SU-DHL-6 (cell line): ENCODE results near the gene SCAMP5.

Source experiments
- H2AFZ ChIP-seq: fragments of 200-600 bp; sonication (generic); 2 replicates; pipeline ENCODE4 v1.6.1; 2014; ENCODE audit warnings: low read depth, mild to moderate bottlenecking, moderate library complexity, mixed read lengths, antibody characterized with exemption, low read length; ENCODE audit not compliant: severe bottlenecking
- H3F3A ChIP-seq: fragments of 200-600 bp; shearing (Covaris generic); 2 replicates; pipeline ENCODE4 v1.6.0; 2016; ENCODE audit warnings: antibody characterized with exemption, mild to moderate bottlenecking; ENCODE audit not compliant: insufficient read depth
- H3K27ac ChIP-seq: fragments of 200-600 bp; sonication (generic); 2 replicates; pipeline ENCODE4 v1.5.1; 2016; ENCODE audit warnings: low read depth, mild to moderate bottlenecking, low read length, moderate library complexity, mixed read lengths
- H3K27me3 ChIP-seq: fragments of 200-600 bp; sonication (generic), shearing (Covaris generic); 2 replicates; pipeline ENCODE4 v1.6.0; 2014; ENCODE audit warnings: mild to moderate bottlenecking, low read length
- H3K36me3 ChIP-seq: fragments of 200-600 bp; sonication (generic); 2 replicates; pipeline ENCODE4 v1.6.1; 2014; ENCODE audit warnings: mild to moderate bottlenecking, low read length, mixed read lengths
- H3K4me2 ChIP-seq: fragments of 300-600, 200-600 bp; shearing (Covaris generic), sonication (generic); 2 replicates; pipeline ENCODE4 v1.6.0; 2014; ENCODE audit warnings: low read length, low read depth, mild to moderate bottlenecking; ENCODE audit not compliant: poor library complexity, severe bottlenecking
- H3K4me3 ChIP-seq: fragments of 200-600 bp; sonication (generic); 2 replicates; pipeline ENCODE4 v1.5.1; 2014; ENCODE audit warnings: antibody characterized with exemption, low read length, mild to moderate bottlenecking, mixed read lengths; ENCODE audit not compliant: insufficient read depth, poor library complexity, severe bottlenecking
- H3K79me2 ChIP-seq: fragments of 200-600 bp; sonication (generic); 2 replicates; pipeline ENCODE4 v1.6.1; 2014; ENCODE audit warnings: mild to moderate bottlenecking, low read length, moderate library complexity; ENCODE audit not compliant: insufficient read depth
- H3K9ac ChIP-seq: fragments of 200-600 bp; sonication (generic); 2 replicates; pipeline ENCODE4 v1.7.0; 2014; ENCODE audit warnings: mild to moderate bottlenecking, low read length
- H3K9me2 ChIP-seq: fragments of 200-600 bp; sonication (generic); replicated peaks from 2 replicates; pipeline ENCODE4 v1.6.1; 2014; ENCODE audit warnings: low read length; ENCODE audit not compliant: insufficient read depth
- H3K9me3 ChIP-seq: fragments of 200-600 bp; sonication (generic); 2 replicates; pipeline ENCODE4 v1.6.1; 2014; ENCODE audit warnings: low read length, mixed read lengths; ENCODE audit not compliant: insufficient read depth
- H4K20me1 ChIP-seq: fragments of 200-600 bp; sonication (generic); 2 replicates; pipeline ENCODE4 v1.6.1; 2014; ENCODE audit warnings: low read depth, mild to moderate bottlenecking, antibody characterized with exemption, low read length, moderate library complexity, mixed read lengths
- EZH2phosphoT487 ChIP-seq: fragments of 200-600 bp; sonication (generic), shearing (Covaris generic); conservative IDR thresholded peaks from 2 replicates; pipeline ENCODE4 v1.6.1; 2018; ENCODE audit warnings: mild to moderate bottlenecking, antibody characterized with exemption, low read length, moderate library complexity, mixed read lengths
- TF ChIP-seq, protein P1 (sequence below): fragments of 200-600 bp; sonication (generic); IDR thresholded peaks from one replicate; pipeline ENCODE4 v1.5.1; 2017; ENCODE audit warnings: antibody characterized with exemption, mild to moderate bottlenecking, low read length, moderate library complexity; ENCODE audit not compliant: insufficient read depth, poor library complexity, severe bottlenecking

SCAMP5 gene

DNA sequence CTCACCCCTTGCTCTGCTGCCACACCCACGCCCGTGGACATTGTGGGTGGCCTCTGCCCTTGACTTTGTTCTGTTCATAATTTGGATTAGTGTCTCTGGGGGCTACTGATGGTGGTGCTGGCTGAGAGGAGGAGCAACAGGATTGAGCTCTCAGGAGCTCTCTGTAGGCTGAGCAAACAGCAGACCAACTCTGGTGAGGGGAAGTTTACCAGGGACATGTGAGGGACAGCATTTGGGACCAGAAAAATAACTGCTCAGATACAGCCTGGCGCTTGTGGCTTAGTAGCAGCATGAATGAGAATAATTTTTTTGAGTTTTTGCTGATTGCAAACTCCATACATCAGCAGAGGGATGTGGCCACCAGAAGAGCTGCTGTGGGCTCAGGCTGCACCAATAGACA lies 42.9 kb downstream of the SCAMP5 start:
- Histone ChIP-seq H3F3A (peaks cover 3% of the 10 kb centered on the region; the same call in 1 of the 2 replicates), H3K4me3 (no peak overlapping the region), H3K27ac (no peak overlapping the region), H3K9ac (no peak overlapping the region), H3K9me2 (no peaks in the 10 kb centered on the region), H4K20me1 (no peaks in the 10 kb centered on the region; the same call in 1 of the 2 replicates), H3K36me3 (no peaks in the 10 kb centered on the region), H3K9me3 (no peaks in the 10 kb centered on the region), H3K27me3 (no peaks in the 10 kb centered on the region), H3K79me2 (no peaks in the 10 kb centered on the region), H3K4me2 (no peak overlapping the region), H2AFZ (no peak overlapping the region)
- no peak for TF ChIP-seq EZH2phosphoT487
- TF ChIP-seq, protein P1, sequence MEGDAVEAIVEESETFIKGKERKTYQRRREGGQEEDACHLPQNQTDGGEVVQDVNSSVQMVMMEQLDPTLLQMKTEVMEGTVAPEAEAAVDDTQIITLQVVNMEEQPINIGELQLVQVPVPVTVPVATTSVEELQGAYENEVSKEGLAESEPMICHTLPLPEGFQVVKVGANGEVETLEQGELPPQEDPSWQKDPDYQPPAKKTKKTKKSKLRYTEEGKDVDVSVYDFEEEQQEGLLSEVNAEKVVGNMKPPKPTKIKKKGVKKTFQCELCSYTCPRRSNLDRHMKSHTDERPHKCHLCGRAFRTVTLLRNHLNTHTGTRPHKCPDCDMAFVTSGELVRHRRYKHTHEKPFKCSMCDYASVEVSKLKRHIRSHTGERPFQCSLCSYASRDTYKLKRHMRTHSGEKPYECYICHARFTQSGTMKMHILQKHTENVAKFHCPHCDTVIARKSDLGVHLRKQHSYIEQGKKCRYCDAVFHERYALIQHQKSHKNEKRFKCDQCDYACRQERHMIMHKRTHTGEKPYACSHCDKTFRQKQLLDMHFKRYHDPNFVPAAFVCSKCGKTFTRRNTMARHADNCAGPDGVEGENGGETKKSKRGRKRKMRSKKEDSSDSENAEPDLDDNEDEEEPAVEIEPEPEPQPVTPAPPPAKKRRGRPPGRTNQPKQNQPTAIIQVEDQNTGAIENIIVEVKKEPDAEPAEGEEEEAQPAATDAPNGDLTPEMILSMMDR = no peak

DNA sequence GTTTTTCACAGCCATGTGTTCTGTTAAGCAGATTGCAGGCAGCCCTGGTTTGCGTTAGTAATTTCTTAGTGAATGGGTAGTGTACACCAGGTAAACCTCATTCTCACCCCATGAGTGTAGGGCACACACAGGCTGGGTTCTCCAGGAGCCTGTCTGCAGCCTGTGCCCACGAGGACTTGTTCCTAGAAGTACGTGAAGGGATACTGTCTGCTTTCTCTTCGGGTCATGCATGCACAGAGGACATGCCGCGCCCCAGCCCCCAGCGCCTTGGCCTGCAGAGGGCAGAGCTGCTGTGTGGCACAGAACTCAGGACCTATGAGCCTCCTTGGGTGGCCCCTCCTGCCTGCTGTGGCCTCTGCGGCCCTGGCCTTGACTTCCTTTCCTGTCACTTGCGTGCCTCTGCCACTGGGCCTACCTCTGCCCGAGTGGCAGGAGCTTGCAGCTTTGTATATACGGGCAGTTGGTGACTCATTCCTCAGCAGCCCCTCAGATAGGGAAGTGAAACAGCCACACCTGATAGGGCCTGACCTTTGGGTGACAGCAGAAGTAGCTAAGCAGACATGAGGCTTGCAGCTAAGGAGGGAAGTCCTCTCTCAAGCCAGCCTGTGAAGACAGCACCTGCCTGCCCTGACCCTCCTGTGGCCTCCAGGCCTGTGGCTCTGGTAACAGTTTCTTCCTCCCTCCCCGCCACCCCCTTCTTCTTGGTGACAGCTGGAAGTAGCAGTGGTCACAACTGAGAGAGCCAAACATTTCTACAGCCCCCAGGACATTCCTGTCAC lies 47.6 kb downstream of the SCAMP5 start:
- TF ChIP-seq, protein P1 = peak; percentile 90
- TF ChIP-seq EZH2phosphoT487 = no peak
- Histone ChIP-seq H3K27ac (peak overlapping the region; percentile 76), H3K79me2 (no peaks in the 10 kb centered on the region), H3K9ac (no peak overlapping the region), H3K4me3 (no peak overlapping the region), H3K9me2 (no peaks in the 10 kb centered on the region), H4K20me1 (no peaks in the 10 kb centered on the region; the same call in 1 of the 2 replicates), H3K9me3 (no peaks in the 10 kb centered on the region), H3K27me3 (no peaks in the 10 kb centered on the region), H3K4me2 (peak overlapping the region; percentile 50), H3K36me3 (no peaks in the 10 kb centered on the region), H2AFZ (no peak overlapping the region), H3F3A (peaks cover 3% of the 10 kb centered on the region; the same call in 1 of the 2 replicates)

DNA sequence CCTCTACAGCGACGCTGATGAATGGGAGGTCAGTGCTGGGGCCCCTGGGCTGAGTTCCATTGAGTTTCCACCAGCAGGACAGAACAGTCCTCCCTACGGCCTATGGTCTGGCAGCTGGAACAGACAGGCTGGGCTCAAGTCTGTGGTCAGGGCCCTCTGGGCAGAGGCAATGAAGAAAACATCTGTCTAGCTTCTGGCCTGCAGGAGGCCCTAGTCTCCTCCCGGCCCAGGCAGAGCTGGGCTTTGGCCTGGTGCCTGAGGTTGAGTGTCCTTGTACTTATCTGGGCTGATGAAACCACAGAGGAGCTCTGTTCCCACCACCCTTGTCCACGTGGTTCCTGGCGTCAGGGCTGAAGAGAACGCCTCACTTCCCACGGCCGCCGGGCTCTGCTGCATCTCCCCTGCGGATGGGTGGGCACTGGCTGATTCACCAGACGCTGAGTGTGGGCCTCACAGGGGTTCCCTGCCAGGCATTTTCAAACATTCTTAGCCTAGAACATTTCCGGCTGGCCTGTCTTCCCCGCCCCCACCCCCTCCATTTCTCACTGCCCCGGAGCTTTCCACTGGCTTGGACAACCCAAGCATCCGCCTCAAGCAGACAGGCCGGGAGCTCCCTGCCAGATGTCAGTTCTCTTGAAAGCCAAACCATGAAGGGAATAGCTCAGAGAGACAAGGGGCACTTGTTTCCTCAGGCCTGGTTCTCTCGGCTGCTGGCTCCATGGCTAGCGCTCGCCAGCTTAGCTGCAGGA lies 48.3 kb downstream of the SCAMP5 start:
- no peak overlapping the region for H2AFZ ChIP-seq
- no peaks in the 10 kb centered on the region for H3K27me3 ChIP-seq
- no peaks in the 10 kb centered on the region for H3K9me2 ChIP-seq
- TF ChIP-seq EZH2phosphoT487 = no peak
- TF ChIP-seq, protein P1 = no peak
- peak overlapping the region; percentile 76 for H3K27ac ChIP-seq
- H3K79me2 ChIP-seq = no peaks in the 10 kb centered on the region
- H3K9me3 ChIP-seq = no peaks in the 10 kb centered on the region
- peak overlapping the region; percentile 50 for H3K4me2 ChIP-seq
- H3F3A ChIP-seq = peaks cover 3% of the 10 kb centered on the region; the same call in 1 of the 2 replicates
- H3K9ac ChIP-seq = no peak overlapping the region
- H4K20me1 ChIP-seq = no peaks in the 10 kb centered on the region; the same call in 1 of the 2 replicates
- H3K4me3 ChIP-seq = no peak overlapping the region
- H3K36me3 ChIP-seq = no peaks in the 10 kb centered on the region
